Hepatocyte (in vitro differentiated cells): ENCODE measurements around the gene PLA1A. TPM values are rescaled to one million over a fixed set of nuclear protein-coding genes. Genes with fewer than 3 reads are reported as not detected.

Source experiments
- DNase-seq: peaks from one replicate; pipeline ENCODE4 v3.0.0-alpha.2; 2016; ENCODE audit warnings: low spot score
- H2AFZ ChIP-seq: fragments of 200-600 bp; sonication (generic); 2 replicates; pipeline ENCODE4 v1.6.0; 2016; ENCODE audit warnings: antibody characterized with exemption, mild to moderate bottlenecking
- H3K27ac ChIP-seq: fragments of 200-600 bp; sonication (generic); 2 replicates; pipeline ENCODE4 v1.5.1; 2016; ENCODE audit warnings: mild to moderate bottlenecking
- H3K27me3 ChIP-seq: fragments of 200-600 bp; sonication (generic); 2 replicates; pipeline ENCODE4 v1.6.1; 2016
- H3K36me3 ChIP-seq: fragments of 200-600 bp; sonication (generic); replicated peaks from 2 replicates; pipeline ENCODE4 v1.5.1; 2016; ENCODE audit warnings: low read depth; ENCODE audit not compliant: insufficient read depth
- H3K4me1 ChIP-seq: fragments of 200-600 bp; sonication (generic); 2 replicates; pipeline ENCODE4 v1.5.1; 2016; ENCODE audit warnings: mild to moderate bottlenecking, moderate library complexity; ENCODE audit not compliant: insufficient read depth
- H3K4me2 ChIP-seq: fragments of 200-600 bp; sonication (generic); 2 replicates; pipeline ENCODE4 v1.6.0; 2016
- H3K4me3 ChIP-seq: fragments of 200-600 bp; sonication (generic); 2 replicates; pipeline ENCODE4 v1.5.1; 2016; ENCODE audit warnings: mild to moderate bottlenecking
- H3K79me2 ChIP-seq: fragments of 200-600 bp; sonication (generic); 2 replicates; pipeline ENCODE4 v1.6.0; 2017; ENCODE audit warnings: mild to moderate bottlenecking
- H3K9me2 ChIP-seq: fragments of 200-600 bp; sonication (generic); replicated peaks from 2 replicates; pipeline ENCODE4 v1.6.0; 2017; ENCODE audit warnings: mild to moderate bottlenecking; ENCODE audit not compliant: insufficient read depth
- H3K9me3 ChIP-seq: fragments of 200-600 bp; sonication (generic); 2 replicates; pipeline ENCODE4 v1.5.1; 2016; ENCODE audit warnings: low read depth, mild to moderate bottlenecking
- H4K20me1 ChIP-seq: fragments of 200-600 bp; sonication (generic); 2 replicates; pipeline ENCODE4 v1.6.0; 2016; ENCODE audit warnings: mild to moderate bottlenecking; ENCODE audit not compliant: insufficient read depth, poor library complexity, severe bottlenecking
- EZH2 ChIP-seq: fragments of 200-600 bp; sonication (generic); IDR thresholded peaks from 2 replicates; pipeline ENCODE4 v1.6.1; 2016; ENCODE audit warnings: antibody characterized with exemption, mild to moderate bottlenecking, borderline replicate concordance
- EZH2phosphoT487 ChIP-seq: fragments of 200-600 bp; sonication (generic); IDR thresholded peaks from one replicate; pipeline ENCODE4 v1.6.1; 2018; ENCODE audit warnings: antibody characterized with exemption, mild to moderate bottlenecking, low read depth, moderate library complexity; ENCODE audit not compliant: unreplicated experiment, severe bottlenecking
- WGBS: methylation state at CpG from one replicate; pipeline ENCODE4 v1.1.6; 2016; ENCODE audit warnings: low lambda C conversion rate; ENCODE audit errors: missing lambda C conversion rate; 5-methylcytosine and 5-hydroxymethylcytosine counted together
- polyA plus RNA-seq: library from polyadenylated mRNA; unstranded; fragments of >200 nt; fragmentation: Nextera tagmentation; extraction: Ambion mirVana; gene quantifications from 2 replicates; pipeline ENCODE4 v1.2.1, GENCODE V29; 2016
- total RNA-seq: library from RNA; depleted of rRNA; stranded (reverse); fragments of >200 nt; gene quantifications from 2 replicates; pipeline ENCODE4 v1.2.3, GENCODE V29; 2014
- TF ChIP-seq, protein P1 (sequence below): fragments of 200-600 bp; sonication (generic); IDR thresholded peaks from 2 replicates; pipeline ENCODE4 v1.5.1; 2016; ENCODE audit warnings: antibody characterized with exemption, mild to moderate bottlenecking; ENCODE audit not compliant: poor library complexity

PLA1A gene
- total and polyA plus RNA-seq, 2 experiments from 2014 or later, result 2.6 to 3.3 TPM

DNA sequence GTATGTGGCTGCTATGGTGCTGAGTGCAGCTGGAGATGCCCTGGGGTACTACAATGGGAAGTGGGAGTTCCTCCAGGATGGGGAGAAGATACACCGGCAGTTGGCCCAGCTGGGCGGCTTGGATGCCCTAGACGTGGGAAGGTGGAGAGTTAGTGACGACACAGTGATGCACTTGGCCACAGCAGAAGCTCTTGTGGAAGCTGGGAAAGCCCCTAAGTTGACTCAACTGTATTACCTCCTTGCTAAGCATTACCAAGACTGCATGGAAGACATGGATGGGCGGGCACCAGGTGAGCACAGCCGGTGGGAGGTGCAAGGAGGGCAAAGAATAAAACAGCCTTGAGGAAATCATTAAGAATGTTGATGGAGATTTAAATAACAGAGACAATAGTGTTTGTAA lies 15.5 kb upstream of the PLA1A start:
- DNase-seq, result no peak
- TF ChIP-seq, protein P1, sequence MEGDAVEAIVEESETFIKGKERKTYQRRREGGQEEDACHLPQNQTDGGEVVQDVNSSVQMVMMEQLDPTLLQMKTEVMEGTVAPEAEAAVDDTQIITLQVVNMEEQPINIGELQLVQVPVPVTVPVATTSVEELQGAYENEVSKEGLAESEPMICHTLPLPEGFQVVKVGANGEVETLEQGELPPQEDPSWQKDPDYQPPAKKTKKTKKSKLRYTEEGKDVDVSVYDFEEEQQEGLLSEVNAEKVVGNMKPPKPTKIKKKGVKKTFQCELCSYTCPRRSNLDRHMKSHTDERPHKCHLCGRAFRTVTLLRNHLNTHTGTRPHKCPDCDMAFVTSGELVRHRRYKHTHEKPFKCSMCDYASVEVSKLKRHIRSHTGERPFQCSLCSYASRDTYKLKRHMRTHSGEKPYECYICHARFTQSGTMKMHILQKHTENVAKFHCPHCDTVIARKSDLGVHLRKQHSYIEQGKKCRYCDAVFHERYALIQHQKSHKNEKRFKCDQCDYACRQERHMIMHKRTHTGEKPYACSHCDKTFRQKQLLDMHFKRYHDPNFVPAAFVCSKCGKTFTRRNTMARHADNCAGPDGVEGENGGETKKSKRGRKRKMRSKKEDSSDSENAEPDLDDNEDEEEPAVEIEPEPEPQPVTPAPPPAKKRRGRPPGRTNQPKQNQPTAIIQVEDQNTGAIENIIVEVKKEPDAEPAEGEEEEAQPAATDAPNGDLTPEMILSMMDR, result no peak
- no peak for TF ChIP-seq EZH2
- TF ChIP-seq EZH2phosphoT487, result no peak
- Histone ChIP-seq H4K20me1 (no peaks in the 10 kb centered on the region), H3K9me3 (no peaks in the 10 kb centered on the region), H3K4me3 (no peak overlapping the region), H3K4me1 (peaks cover 5% of the 10 kb centered on the region), H3K27ac (no peak overlapping the region), H3K4me2 (no peak overlapping the region), H3K79me2 (no peaks in the 10 kb centered on the region), H3K9me2 (no peaks in the 10 kb centered on the region), H2AFZ (no peak overlapping the region), H3K36me3 (no peaks in the 10 kb centered on the region), H3K27me3 (no peaks in the 10 kb centered on the region)
- WGBS, result 96% methylated on average over 6 of the region's 6 CpGs

GRCh38 chr3:119585208-119585607 lies 12.5 kb upstream of the PLA1A start:
- no peak overlapping the region for H2AFZ ChIP-seq

GRCh38 chr3:119585856-119586570 lies 11.7 kb upstream of the PLA1A start:
- H4K20me1 ChIP-seq, result no peaks in the 10 kb centered on the region
- H3K4me1 ChIP-seq, result no peaks in the 10 kb centered on the region
- H3K27me3 ChIP-seq, result no peaks in the 10 kb centered on the region
- whole genome bisulfite sequencing, result 97% methylated on average over 11 of the region's 11 CpGs
- no peak for TF ChIP-seq EZH2phosphoT487
- no peak for TF ChIP-seq EZH2
- no peak overlapping the region for H2AFZ ChIP-seq
- no peak overlapping the region for H3K4me2 ChIP-seq
- H3K79me2 ChIP-seq, result no peaks in the 10 kb centered on the region
- no peak overlapping the region for H3K27ac ChIP-seq
- DNase-seq, result no peak
- no peaks in the 10 kb centered on the region for H3K9me3 ChIP-seq
- H3K4me3 ChIP-seq, result no peak overlapping the region
- no peaks in the 10 kb centered on the region for H3K36me3 ChIP-seq
- H3K9me2 ChIP-seq, result no peaks in the 10 kb centered on the region

More at GRCh38 chr3:119585208-119585607, 12.5 kb upstream of the PLA1A start:
- no peaks in the 10 kb centered on the region for H3K79me2 ChIP-seq
- H4K20me1 ChIP-seq, result no peaks in the 10 kb centered on the region
- WGBS, result 94% methylated on average over 10 of the region's 10 CpGs
- no peak for TF ChIP-seq EZH2
- TF ChIP-seq EZH2phosphoT487, result no peak
- TF ChIP-seq, protein P1, result no peak
- no peak for DNase-seq
- no peak overlapping the region for H3K27ac ChIP-seq
- H3K4me1 ChIP-seq, result peaks cover 5% of the 10 kb centered on the region
- H3K4me2 ChIP-seq, result no peak overlapping the region
- no peak overlapping the region for H3K4me3 ChIP-seq
- no peaks in the 10 kb centered on the region for H3K27me3 ChIP-seq
- no peaks in the 10 kb centered on the region for H3K9me3 ChIP-seq
- H3K36me3 ChIP-seq, result no peaks in the 10 kb centered on the region
- H3K9me2 ChIP-seq, result no peaks in the 10 kb centered on the region

- no peak overlapping the region for H3K4me3 ChIP-seq
- peaks cover 5% of the 10 kb centered on the region for H3K27me3 ChIP-seq
- H4K20me1 ChIP-seq, result no peaks in the 10 kb centered on the region
- WGBS, result 95% methylated on average over 3 of the region's 3 CpGs
- H3K27ac ChIP-seq, result no peak overlapping the region
- H3K9me3 ChIP-seq, result no peaks in the 10 kb centered on the region
- no peak overlapping the region for H3K4me2 ChIP-seq
- no peaks in the 10 kb centered on the region for H3K36me3 ChIP-seq
- no peak for DNase-seq
- no peak for TF ChIP-seq EZH2phosphoT487
- TF ChIP-seq, protein P1, result no peak
- TF ChIP-seq EZH2, result no peak
- H3K4me1 ChIP-seq, result no peaks in the 10 kb centered on the region
- H2AFZ ChIP-seq, result no peak overlapping the region
- no peaks in the 10 kb centered on the region for H3K79me2 ChIP-seq
- no peaks in the 10 kb centered on the region for H3K9me2 ChIP-seq
These were observed 10.9 kb upstream of the PLA1A start for GRCh38 chr3:119586733-119587172.
